AG04450 (cell line): ENCODE measurements around the gene DOCK3. TPM values are rescaled to one million over a fixed set of nuclear protein-coding genes. Genes with fewer than 3 reads are reported as not detected.
"Not testable (repeated sequence)": the region's sequence is repeated elsewhere in the genome, so short reads cannot be mapped to it uniquely, and the experiment has no call there.

Experiments
- CTCF ChIA-PET: fragments of 300-600, 350-600 bp; formaldehyde crosslinking; extraction: SDS; loops from one replicate; lab custom pipeline; 2022; ENCODE audit warnings: antibody characterized with exemption, inconsistent platforms; lab: Charles Lee
- POLR2A ChIA-PET: fragments of 350-600 bp; formaldehyde crosslinking; extraction: SDS; loops from one replicate; lab custom pipeline; 2021; ENCODE audit warnings: antibody characterized with exemption, inconsistent platforms; lab: Yijun Ruan, JAX
- DNase-seq: peaks from one replicate; pipeline ENCODE4 v3.0.0-alpha.2; 2011; ENCODE audit warnings: low read depth, low spot score
- H3K27ac ChIP-seq: one replicate; pipeline ENCODE4 v1.5.1; 2012; ENCODE audit warnings: low read depth, low read length, control low read depth
- H3K27me3 ChIP-seq: one replicate; pipeline ENCODE4 v1.6.0; 2012; ENCODE audit warnings: low read length; ENCODE audit not compliant: control insufficient read depth, insufficient read depth
- H3K4me3 ChIP-seq: 2 replicates; pipeline ENCODE4 v1.5.1; 2011; ENCODE audit warnings: mild to moderate bottlenecking, low read depth, low read length, control low read depth
- H3K9me3 ChIP-seq: 2 replicates; pipeline ENCODE4 v1.5.1; 2012; ENCODE audit warnings: low read length; ENCODE audit not compliant: control insufficient read depth, insufficient read depth
- polyA plus RNA-seq: library from polyadenylated mRNA; depleted of rRNA; stranded (reverse); fragments of >200 nt; gene quantifications from 2 replicates; pipeline ENCODE4 v1.2.3, GENCODE V29; 2011
- TF ChIP-seq, protein P1 (sequence below): IDR thresholded peaks from 2 replicates; pipeline ENCODE4 v1.5.1; 2011; ENCODE audit warnings: low read depth, low read length, control low read depth, inconsistent platforms

The DOCK3 gene
- polyA plus RNA-seq, 1 experiment, result 0.07 TPM

GRCh38 chr3:50853936-50854335 lies 179.2 kb downstream of the DOCK3 start:
- no peak for DNase-seq
- CTCF ChIA-PET, result no interaction called here
- no peaks in the 10 kb centered on the region for H3K9me3 ChIP-seq
- POLR2A ChIA-PET, result no interaction called here
- TF ChIP-seq, protein P1, sequence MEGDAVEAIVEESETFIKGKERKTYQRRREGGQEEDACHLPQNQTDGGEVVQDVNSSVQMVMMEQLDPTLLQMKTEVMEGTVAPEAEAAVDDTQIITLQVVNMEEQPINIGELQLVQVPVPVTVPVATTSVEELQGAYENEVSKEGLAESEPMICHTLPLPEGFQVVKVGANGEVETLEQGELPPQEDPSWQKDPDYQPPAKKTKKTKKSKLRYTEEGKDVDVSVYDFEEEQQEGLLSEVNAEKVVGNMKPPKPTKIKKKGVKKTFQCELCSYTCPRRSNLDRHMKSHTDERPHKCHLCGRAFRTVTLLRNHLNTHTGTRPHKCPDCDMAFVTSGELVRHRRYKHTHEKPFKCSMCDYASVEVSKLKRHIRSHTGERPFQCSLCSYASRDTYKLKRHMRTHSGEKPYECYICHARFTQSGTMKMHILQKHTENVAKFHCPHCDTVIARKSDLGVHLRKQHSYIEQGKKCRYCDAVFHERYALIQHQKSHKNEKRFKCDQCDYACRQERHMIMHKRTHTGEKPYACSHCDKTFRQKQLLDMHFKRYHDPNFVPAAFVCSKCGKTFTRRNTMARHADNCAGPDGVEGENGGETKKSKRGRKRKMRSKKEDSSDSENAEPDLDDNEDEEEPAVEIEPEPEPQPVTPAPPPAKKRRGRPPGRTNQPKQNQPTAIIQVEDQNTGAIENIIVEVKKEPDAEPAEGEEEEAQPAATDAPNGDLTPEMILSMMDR, result no peak
- H3K27me3 ChIP-seq, result no peaks in the 10 kb centered on the region
- no peak overlapping the region for H3K27ac ChIP-seq
- H3K4me3 ChIP-seq, result no peak overlapping the region

- no peaks in the 10 kb centered on the region for H3K9me3 ChIP-seq
- H3K27ac ChIP-seq, result no peak overlapping the region
- POLR2A ChIA-PET, result no interaction called here
- DNase-seq, result no peak
- no peaks in the 10 kb centered on the region for H3K27me3 ChIP-seq
- TF ChIP-seq, protein P1, result no peak
- H3K4me3 ChIP-seq, result no peak overlapping the region
- CTCF ChIA-PET, result interaction anchor here (0.6 kb wide), 2 partner anchors 14 to 72 kb away, joined by 3 read pairs; no protein-coding TSS in a partner anchor
Observed at GRCh38 chr3:50862221-50862620, 187.5 kb downstream of the DOCK3 start.

GRCh38 chr3:50873376-50874157 lies 198.8 kb downstream of the DOCK3 start:
- DNase-seq, result no peak
- ChIA-PET CTCF (no interaction called here), POLR2A (interaction anchor here (0.7 kb wide), 1 partner anchor 312 kb away, joined by 4 read pairs; no protein-coding TSS in a partner anchor)
- TF ChIP-seq, protein P1, result no peak
- H3K9me3 ChIP-seq, result no peaks in the 10 kb centered on the region
- H3K27me3 ChIP-seq, result no peaks in the 10 kb centered on the region
- H3K4me3 ChIP-seq, result no peak overlapping the region
- H3K27ac ChIP-seq, result no peak overlapping the region

GRCh38 chr3:50874876-50875275 lies 200.1 kb downstream of the DOCK3 start:
- POLR2A ChIA-PET, CTCF ChIA-PET: not testable (repeated sequence)

DNA sequence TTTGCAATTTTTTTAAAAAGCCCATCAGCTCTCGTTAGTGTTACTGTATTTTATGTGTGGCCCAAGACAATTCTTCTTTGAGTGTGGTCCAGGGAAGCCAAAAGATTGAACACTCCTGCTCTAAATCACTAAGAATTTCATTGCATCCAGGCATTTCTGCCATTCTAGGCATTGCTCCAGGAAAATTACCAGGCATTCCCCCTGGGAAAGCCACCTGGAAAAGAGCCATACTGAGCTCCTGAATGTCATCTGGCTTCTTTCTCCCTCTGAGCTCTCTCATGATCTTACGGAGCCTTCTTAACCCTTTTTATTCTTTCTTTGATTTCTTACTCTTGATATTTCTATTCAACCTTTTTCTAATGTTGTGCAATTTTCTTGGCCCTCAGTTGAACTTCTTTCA lies 202.2 kb downstream of the DOCK3 start:
- no peak for DNase-seq
- CTCF ChIA-PET, result no interaction called here
- POLR2A ChIA-PET, result interaction anchor here (0.6 kb wide), 1 partner anchor 73 kb away, joined by 3 read pairs; no protein-coding TSS in a partner anchor

More at GRCh38 chr3:50874876-50875275, 200.1 kb downstream of the DOCK3 start:
- H3K4me3 ChIP-seq, DNase-seq, H3K27ac ChIP-seq, H3K9me3 ChIP-seq, H3K27me3 ChIP-seq: not testable (repeated sequence)

GRCh38 chr3:50882733-50883132 lies 208.0 kb downstream of the DOCK3 start:
- H3K27me3 ChIP-seq, POLR2A ChIA-PET, H3K4me3 ChIP-seq, DNase-seq, CTCF ChIA-PET, H3K9me3 ChIP-seq, H3K27ac ChIP-seq: not testable (repeated sequence)

More for the DNA sequence above, 202.2 kb downstream of the DOCK3 start:
- TF ChIP-seq, protein P1, result no peak
- Histone ChIP-seq H3K27me3 (no peaks in the 10 kb centered on the region), H3K9me3 (no peaks in the 10 kb centered on the region), H3K4me3 (no peak overlapping the region), H3K27ac (no peak overlapping the region)
